ENCODE measurements around the gene MRGPRE.

Gene MRGPRE

DNA sequence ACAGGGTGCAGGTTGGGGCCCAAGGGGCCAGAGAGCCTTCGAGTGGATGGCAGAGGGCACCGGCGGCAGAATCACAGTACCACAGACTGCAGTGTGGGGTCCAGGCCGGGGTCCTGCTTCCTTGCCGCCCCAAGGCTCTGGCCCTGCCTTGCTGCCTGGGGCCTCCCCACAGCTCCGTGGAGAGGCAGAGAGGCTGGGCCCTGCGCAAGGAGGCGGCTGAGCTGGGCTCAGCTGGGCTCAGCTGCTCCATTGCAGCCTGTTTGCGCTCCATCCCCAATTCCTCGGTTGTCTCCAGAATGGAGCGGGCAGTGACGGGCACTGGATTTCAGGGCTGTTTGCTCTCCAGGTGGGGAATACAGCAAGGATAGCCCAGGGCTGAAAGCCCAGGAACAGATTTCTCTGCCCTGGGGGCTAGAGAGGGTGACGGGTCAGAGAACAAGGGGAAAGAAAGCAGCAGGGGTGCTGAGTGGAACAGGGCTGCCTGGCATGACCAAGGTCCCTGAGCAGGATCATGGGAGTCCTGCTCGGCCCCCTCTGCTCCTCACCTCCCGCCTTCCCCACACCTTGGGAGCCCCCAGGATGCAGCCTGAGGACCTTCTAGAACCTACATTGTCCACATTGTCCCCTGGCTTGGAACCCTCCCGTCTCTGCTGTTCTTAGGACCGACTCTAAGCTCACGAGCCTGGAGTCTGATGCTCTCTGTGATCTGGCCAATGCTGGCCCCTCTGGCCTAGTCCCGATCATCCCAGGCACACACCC is 32.5 kb downstream of the MRGPRE start:
- no peak for DNase-seq (ENCODE audit: low spot score)
- TF ChIP-seq, protein P1, sequence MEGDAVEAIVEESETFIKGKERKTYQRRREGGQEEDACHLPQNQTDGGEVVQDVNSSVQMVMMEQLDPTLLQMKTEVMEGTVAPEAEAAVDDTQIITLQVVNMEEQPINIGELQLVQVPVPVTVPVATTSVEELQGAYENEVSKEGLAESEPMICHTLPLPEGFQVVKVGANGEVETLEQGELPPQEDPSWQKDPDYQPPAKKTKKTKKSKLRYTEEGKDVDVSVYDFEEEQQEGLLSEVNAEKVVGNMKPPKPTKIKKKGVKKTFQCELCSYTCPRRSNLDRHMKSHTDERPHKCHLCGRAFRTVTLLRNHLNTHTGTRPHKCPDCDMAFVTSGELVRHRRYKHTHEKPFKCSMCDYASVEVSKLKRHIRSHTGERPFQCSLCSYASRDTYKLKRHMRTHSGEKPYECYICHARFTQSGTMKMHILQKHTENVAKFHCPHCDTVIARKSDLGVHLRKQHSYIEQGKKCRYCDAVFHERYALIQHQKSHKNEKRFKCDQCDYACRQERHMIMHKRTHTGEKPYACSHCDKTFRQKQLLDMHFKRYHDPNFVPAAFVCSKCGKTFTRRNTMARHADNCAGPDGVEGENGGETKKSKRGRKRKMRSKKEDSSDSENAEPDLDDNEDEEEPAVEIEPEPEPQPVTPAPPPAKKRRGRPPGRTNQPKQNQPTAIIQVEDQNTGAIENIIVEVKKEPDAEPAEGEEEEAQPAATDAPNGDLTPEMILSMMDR (IDR thresholded peaks at IDR 0.05; ENCODE audit: extremely low read depth, missing control alignments): no peak

DNA sequence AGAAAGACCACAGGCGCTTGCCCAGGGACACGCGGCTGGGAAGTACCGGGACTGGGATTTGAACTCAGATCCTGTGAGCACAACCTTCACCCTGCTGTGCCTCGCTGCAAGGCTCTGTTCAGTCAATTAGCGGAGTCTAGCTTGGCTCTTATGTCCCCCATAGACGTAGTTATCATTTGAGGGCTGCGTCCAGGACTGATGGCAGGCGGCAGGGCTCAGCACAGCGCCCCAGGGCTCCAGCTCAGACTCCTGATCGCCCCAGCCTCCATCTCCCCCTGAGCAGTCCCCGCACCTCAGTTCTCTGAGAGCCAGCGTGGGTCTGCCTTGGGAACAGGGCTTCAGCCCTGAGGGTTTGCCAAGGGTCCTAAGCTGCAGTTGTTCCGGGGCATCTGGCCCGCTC is 33.4 kb downstream of the MRGPRE start:
- DNase-seq (ENCODE audit: low spot score): no peak
- TF ChIP-seq, protein P1 (IDR thresholded peaks at IDR 0.05; ENCODE audit: extremely low read depth, missing control alignments): no peak

DNA sequence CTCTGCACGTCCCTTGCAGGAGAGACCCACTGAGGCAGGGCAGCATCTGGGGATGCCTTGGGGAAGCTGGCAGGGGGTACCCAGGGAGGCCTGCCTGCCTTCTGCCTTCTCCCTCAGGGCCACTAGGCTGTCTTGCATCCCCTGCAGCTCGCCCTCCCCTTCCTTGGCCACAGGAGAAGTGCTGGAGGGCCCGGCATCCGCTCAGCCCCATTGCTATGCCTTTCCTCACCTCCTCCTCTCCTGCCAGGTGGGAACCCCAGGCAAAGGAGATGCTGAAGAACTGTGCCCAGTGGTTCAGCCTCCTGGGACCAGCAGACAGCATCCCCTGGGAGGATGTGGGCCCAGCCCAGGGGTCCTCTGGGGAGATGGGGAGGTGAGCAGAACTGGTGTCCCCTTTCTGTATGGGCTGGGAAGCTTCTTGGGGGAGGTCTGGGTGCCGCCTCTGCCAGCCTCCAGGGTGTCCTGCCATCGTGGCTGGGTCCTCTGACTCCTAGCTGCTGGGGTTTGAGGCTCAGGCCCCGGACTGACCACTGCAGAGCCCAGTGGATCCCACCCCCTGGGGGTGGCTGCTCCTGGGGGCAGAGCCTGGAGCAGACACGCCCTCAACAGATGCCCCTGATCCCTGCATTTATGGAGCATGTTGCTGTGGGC is 34.2 kb downstream of the MRGPRE start:
- no peak for DNase-seq (ENCODE audit: low spot score)
- TF ChIP-seq, protein P1 (IDR thresholded peaks at IDR 0.05; ENCODE audit: extremely low read depth, missing control alignments): no peak

DNA sequence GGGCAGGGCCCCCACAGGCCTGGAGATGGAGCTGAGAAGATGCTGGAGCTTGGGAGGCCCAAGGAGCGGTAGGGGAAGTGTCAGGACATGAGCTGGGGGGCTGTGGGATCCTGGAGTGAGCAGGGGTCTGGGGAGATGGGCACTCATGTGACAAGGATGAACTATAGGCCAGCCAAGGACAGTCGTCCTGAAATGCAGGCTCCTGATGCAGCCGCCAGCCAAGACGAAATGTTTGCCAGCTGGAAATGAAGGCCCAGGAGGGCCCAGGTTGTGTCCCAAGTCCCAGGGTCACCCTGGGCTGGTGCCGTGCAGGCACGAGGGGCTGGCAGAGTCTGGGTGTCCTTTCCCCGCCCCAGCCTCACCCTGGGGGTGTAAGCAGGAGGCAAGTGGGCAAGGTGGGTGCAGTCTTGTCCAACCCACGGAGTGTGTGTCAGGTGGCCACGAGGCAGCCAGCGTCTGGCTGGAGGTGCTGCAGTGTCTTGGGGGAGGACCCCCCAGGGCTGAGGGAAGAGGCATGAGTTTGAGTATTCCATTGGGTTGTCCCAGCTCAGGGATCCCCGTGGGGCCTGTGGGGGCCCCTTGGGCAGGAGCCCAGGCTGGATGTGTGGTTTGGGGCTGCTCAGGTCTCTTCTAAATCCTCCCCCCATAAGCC is 35.0 kb downstream of the MRGPRE start:
- TF ChIP-seq, protein P1 (IDR thresholded peaks at IDR 0.05; ENCODE audit: extremely low read depth, missing control alignments): no peak
- DNase-seq (ENCODE audit: low spot score): no peak

DNA sequence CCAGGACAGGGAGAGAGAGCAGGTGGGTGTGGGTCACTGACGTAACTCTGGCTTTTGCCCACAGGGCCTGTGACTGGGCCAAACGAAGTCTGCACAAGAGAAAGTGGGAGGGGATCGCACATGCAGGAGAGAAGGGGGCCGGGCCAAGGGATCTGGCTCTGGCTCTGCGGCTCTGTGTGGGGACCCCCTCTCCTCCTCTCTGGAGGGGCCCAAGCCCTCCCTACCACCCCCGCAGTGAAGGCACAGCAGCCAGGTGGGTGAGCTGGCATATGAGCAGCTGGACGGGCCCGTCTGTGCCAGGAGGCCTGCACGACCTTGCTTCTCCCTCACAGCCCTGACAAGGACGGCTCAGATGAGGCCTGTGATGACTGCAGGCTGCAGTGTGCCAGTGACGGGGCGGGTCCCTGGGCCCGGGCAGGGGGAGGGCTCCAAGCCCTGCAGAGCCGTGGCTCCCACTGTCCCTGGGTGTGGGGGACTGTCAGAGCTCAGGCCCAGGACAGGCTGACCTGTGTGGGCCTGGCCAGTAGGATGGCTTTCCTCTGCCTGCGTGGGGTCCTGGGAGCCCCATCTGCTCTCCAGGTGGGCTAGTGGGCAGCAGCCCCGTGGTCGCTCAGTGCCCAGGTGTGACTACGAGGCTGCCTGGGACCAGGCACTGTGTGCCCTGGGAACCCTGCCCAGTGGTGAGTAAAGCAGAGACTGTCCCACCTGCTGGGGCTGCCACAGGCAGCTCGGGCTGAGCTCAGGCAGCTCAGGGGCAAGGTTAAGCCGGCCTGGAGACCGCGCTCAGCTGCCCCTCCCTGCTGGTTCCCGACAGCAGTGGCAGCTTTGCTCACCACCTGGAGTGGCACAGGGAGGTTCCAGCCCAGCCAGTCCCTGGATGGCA is 35.8 kb downstream of the MRGPRE start:
- TF ChIP-seq, protein P1 (IDR thresholded peaks at IDR 0.05; ENCODE audit: extremely low read depth, missing control alignments): no peak

DNA sequence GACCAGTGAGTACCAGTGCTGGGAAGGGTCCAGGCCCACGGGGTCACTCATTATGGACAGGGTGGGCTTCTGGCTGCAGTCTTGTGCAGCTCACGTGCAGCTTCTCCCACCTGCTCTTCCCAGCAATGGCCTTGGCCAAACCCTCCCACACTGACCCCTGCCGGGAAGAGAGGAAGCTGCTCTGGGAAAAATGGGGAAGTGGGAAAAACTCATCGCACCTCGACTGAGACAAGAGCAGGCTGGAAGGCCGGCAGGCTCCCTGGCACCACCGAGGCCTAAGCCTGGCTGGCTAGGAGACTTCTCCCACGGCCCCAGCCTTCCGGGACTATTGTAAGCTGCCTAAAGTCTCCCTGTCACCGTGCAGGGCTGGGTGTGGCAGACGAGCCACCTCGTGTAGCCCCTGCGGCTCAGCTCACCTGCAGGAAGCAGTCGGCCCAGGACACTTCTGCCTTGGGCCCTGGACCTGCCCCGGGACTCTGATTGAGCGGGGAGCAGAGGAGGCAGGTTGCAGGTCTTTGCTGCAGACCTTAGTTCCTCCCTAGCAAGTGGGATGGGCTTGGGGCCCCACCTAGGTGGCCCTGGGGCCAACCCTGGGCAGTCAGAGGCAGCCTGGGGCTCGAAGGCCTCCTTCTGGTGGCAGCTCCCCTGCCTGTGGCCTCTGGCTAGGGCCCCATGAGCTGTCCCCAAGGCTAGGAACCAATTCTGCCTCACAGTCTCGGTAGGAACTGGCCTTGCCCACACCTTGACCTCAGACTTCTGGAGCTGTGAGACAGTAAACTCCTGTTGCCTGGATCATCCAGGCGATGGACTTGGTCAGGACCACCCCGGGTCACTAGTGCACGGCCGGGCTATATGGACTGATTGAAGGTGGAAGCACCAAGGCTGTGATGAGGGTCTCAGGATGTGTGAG is 36.7 kb downstream of the MRGPRE start:
- no peak for DNase-seq (ENCODE audit: low spot score)
- TF ChIP-seq, protein P1 (IDR thresholded peaks at IDR 0.05; ENCODE audit: extremely low read depth, missing control alignments): no peak

More for the DNA sequence above, 35.8 kb downstream of the MRGPRE start:
- DNase-seq (ENCODE audit: low spot score): no peak

All from GM20000 (cell line).